SK-N-SH (cell line): ENCODE results near the gene SCARF2.

Experiments
- EP300 ChIP-seq, 2 experiments: IDR thresholded peaks; 2 replicates each; pipeline versions ENCODE4 v1.4.0 to v1.6.1; 2012; ENCODE audit warnings: borderline replicate concordance in 1 of 2, low read depth in 1 of 2, low read length in 1 of 2
- EZH2phosphoT487 ChIP-seq: fragments of 200-600 bp; sonication (generic); IDR thresholded peaks from 2 replicates; pipeline ENCODE4 v1.6.1; 2017; ENCODE audit warnings: low read depth, mixed run types, mild to moderate bottlenecking, antibody characterized with exemption, moderate library complexity, borderline replicate concordance
- MAX ChIP-seq: IDR thresholded peaks from 2 replicates; pipeline ENCODE4 v1.4.0; 2012; ENCODE audit warnings: low read depth
- MXI1 ChIP-seq: IDR thresholded peaks from 2 replicates; pipeline ENCODE4 v1.6.1; 2012; ENCODE audit warnings: mild to moderate bottlenecking, low read depth, low read length, improper control_type of control experiment
- NFIC ChIP-seq: IDR thresholded peaks from 2 replicates; pipeline ENCODE4 v1.4.0; 2012; ENCODE audit warnings: borderline replicate concordance
- POLR2AphosphoS5 ChIP-seq: IDR thresholded peaks from 2 replicates; pipeline ENCODE4 v1.6.1; 2012; ENCODE audit warnings: low read depth, low read length
- RAD21 ChIP-seq: IDR thresholded peaks from 2 replicates; pipeline ENCODE4 v1.6.1; 2012; ENCODE audit warnings: mild to moderate bottlenecking, low read length
- RXRA ChIP-seq: IDR thresholded peaks from 2 replicates; pipeline ENCODE4 v1.4.0; 2012; ENCODE audit warnings: low read depth, mild to moderate bottlenecking, borderline replicate concordance
- USF2 ChIP-seq: fragments of 150-350 bp; IDR thresholded peaks from 2 replicates; pipeline ENCODE4 v1.6.1; 2017; ENCODE audit warnings: antibody characterized with exemption, low read length, low read depth, borderline replicate concordance
- TF ChIP-seq, protein P1 (sequence below): fragments of 200-600 bp; sonication (generic); IDR thresholded peaks from 2 replicates; pipeline ENCODE4 v1.6.1; 2017; ENCODE audit warnings: antibody characterized with exemption, mild to moderate bottlenecking, moderate library complexity

DNA sequence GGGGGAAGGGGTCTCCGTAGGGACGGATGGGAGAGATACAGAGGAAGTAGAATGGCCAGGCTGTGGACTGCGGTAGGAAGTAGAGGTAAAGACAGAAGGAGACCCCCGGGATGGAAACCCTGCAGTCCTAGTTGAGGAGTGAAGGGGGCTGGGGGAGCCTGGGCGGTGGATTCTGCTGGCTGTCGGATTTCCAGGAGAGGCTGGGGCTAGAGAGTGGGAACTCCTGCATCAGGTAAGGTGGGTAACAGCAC lies 727 bp upstream of the SCARF2 start:
- TF ChIP-seq, protein P1, sequence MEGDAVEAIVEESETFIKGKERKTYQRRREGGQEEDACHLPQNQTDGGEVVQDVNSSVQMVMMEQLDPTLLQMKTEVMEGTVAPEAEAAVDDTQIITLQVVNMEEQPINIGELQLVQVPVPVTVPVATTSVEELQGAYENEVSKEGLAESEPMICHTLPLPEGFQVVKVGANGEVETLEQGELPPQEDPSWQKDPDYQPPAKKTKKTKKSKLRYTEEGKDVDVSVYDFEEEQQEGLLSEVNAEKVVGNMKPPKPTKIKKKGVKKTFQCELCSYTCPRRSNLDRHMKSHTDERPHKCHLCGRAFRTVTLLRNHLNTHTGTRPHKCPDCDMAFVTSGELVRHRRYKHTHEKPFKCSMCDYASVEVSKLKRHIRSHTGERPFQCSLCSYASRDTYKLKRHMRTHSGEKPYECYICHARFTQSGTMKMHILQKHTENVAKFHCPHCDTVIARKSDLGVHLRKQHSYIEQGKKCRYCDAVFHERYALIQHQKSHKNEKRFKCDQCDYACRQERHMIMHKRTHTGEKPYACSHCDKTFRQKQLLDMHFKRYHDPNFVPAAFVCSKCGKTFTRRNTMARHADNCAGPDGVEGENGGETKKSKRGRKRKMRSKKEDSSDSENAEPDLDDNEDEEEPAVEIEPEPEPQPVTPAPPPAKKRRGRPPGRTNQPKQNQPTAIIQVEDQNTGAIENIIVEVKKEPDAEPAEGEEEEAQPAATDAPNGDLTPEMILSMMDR: no peak
- no peak for TF ChIP-seq NFIC
- no peak for TF ChIP-seq POLR2AphosphoS5
- no peak for TF ChIP-seq MXI1
- TF ChIP-seq MAX: no peak
- TF ChIP-seq RAD21: no peak
- TF ChIP-seq EP300 (IDR thresholded peaks at IDR 0.05; ENCODE audit: borderline replicate concordance in 1 of 2, low read depth in 1 of 2, low read length in 1 of 2): no peak
- TF ChIP-seq USF2: no peak
- no peak for TF ChIP-seq EZH2phosphoT487
- no peak for TF ChIP-seq RXRA
